Gastrocnemius medialis (tissue), 4 donors: ENCODE measurements around the gene DYTN.

Experiments
- CTCF ChIP-seq, 5 experiments: fragments of 450-650 bp in 3 of 5; fragments of 200-600 bp in 2 of 5; sonication (generic) in 2 of 5; IDR thresholded peaks in 4 of 5; conservative IDR thresholded peaks in 1 of 5; 1 replicate in 4 of 5; 2 replicates in 1 of 5; pipeline ENCODE4 v1.5.1; 2016 to 2019; ENCODE audit warnings: antibody characterized with exemption in 5 of 5, mild to moderate bottlenecking in 3 of 5, moderate library complexity in 3 of 5
- POLR2A ChIP-seq, 2 donors: fragments of 450-650 bp; IDR thresholded peaks; one replicate each; pipeline ENCODE4 v1.6.1; 2017; ENCODE audit warnings: antibody characterized with exemption in 2 of 2, mild to moderate bottlenecking in 2 of 2, moderate library complexity in 2 of 2

DNA sequence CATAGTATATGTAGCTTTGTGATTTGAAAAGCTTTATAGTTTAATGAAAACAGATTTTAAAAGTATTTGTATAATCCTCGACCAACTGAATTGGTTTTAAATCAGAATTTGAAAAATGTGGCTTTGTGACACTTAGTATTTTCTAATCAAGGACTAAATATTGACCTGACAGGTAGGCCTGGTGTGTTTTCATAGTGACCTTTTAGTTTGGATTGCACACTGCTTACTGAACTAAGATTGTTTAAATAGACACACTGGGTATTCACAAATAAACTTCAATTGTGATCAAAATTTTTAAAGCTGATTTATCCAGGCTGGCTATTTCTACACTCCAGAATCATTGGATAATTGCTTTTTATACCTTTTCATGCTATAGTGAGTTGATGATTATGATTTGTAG lies 107.7 kb downstream of the DYTN start:
- TF ChIP-seq CTCF (IDR thresholded peaks at IDR 0.05 in 4 of 5, conservative IDR thresholded peaks at IDR 0.05 in 1 of 5): no peak
- TF ChIP-seq POLR2A (IDR thresholded peaks at IDR 0.05): no peak
